ENCODE data around the gene GNE.

The GNE gene

GRCh38 chr9:36248061-36248460 is 10.2 kb downstream of the GNE start:
- peak; percentile 60 for TF ChIP-seq RAD21 (IDR thresholded peaks at IDR 0.05; ENCODE audit: low read depth)

GRCh38 chr9:36247356-36247755 is 10.9 kb downstream of the GNE start:
- TF ChIP-seq USF1 (IDR thresholded peaks at IDR 0.05) (no peak), TEAD4 (IDR thresholded peaks at IDR 0.05) (no peak), TCF12 (IDR thresholded peaks at IDR 0.05; ENCODE audit: low read depth) (no peak), RAD21 (IDR thresholded peaks at IDR 0.05; ENCODE audit: low read depth) (no peak), MAX (IDR thresholded peaks at IDR 0.05) (no peak), TAF1 (IDR thresholded peaks at IDR 0.05; ENCODE audit: low read depth) (no peak), EP300 (IDR thresholded peaks at IDR 0.05; ENCODE audit: borderline replicate concordance) (no peak), EGR1 (IDR thresholded peaks at IDR 0.05) (no peak), ZBTB7A (IDR thresholded peaks at IDR 0.05; ENCODE audit: low read depth) (no peak), CEBPB (IDR thresholded peaks at IDR 0.05) (no peak), FOXM1 (IDR thresholded peaks at IDR 0.05; ENCODE audit: borderline replicate concordance, low read depth) (no peak), REST (IDR thresholded peaks at IDR 0.05; ENCODE audit: low read depth) (no peak)

GRCh38 chr9:36245906-36246305 is 12.3 kb downstream of the GNE start:
- TF ChIP-seq TEAD4 (IDR thresholded peaks at IDR 0.05), result no peak
- no peak for TF ChIP-seq NFIC (IDR thresholded peaks at IDR 0.05)
- TF ChIP-seq YY1 (IDR thresholded peaks at IDR 0.05; ENCODE audit: low read depth), result no peak
- no peak for TF ChIP-seq TAF1 (IDR thresholded peaks at IDR 0.05; ENCODE audit: low read depth)
- TF ChIP-seq REST (IDR thresholded peaks at IDR 0.05; ENCODE audit: low read depth), result no peak
- TF ChIP-seq EP300 (IDR thresholded peaks at IDR 0.05; ENCODE audit: borderline replicate concordance), result no peak
- TF ChIP-seq TCF12 (IDR thresholded peaks at IDR 0.05; ENCODE audit: low read depth), result no peak
- no peak for TF ChIP-seq EGR1 (IDR thresholded peaks at IDR 0.05)
- TF ChIP-seq CREB1 (IDR thresholded peaks at IDR 0.05; ENCODE audit: low read depth), result no peak
- no peak for TF ChIP-seq USF1 (IDR thresholded peaks at IDR 0.05)
- TF ChIP-seq FOXM1 (IDR thresholded peaks at IDR 0.05; ENCODE audit: borderline replicate concordance, low read depth), result no peak

GRCh38 chr9:36237230-36237629 is 21.0 kb downstream of the GNE start:
- TF ChIP-seq CEBPB (IDR thresholded peaks at IDR 0.05), result no peak

- TF ChIP-seq USF1 (IDR thresholded peaks at IDR 0.05) (no peak), CREB1 (IDR thresholded peaks at IDR 0.05; ENCODE audit: low read depth) (no peak), REST (IDR thresholded peaks at IDR 0.05; ENCODE audit: low read depth) (no peak), EGR1 (IDR thresholded peaks at IDR 0.05) (no peak), TEAD4 (IDR thresholded peaks at IDR 0.05) (no peak), TAF1 (IDR thresholded peaks at IDR 0.05; ENCODE audit: low read depth) (no peak), NFIC (IDR thresholded peaks at IDR 0.05) (no peak), ZBTB7A (IDR thresholded peaks at IDR 0.05; ENCODE audit: low read depth) (no peak), MAX (IDR thresholded peaks at IDR 0.05) (no peak), TCF12 (IDR thresholded peaks at IDR 0.05; ENCODE audit: low read depth) (no peak), CEBPB (IDR thresholded peaks at IDR 0.05) (no peak), EP300 (IDR thresholded peaks at IDR 0.05; ENCODE audit: borderline replicate concordance) (no peak), RAD21 (IDR thresholded peaks at IDR 0.05; ENCODE audit: low read depth) (no peak), YY1 (IDR thresholded peaks at IDR 0.05; ENCODE audit: low read depth) (no peak), FOXM1 (IDR thresholded peaks at IDR 0.05; ENCODE audit: borderline replicate concordance, low read depth) (no peak)
Observed at GRCh38 chr9:36222449-36222848, 35.8 kb downstream of the GNE start.
